Stimulated activated CD4-positive, alpha-beta T cell treated with anti-CD3 and anti-CD28 coated beads, TNF-alpha, amount 100 ng/mL, for 24 hours (primary cell): ENCODE results near the gene DAG1.

ENCODE experiments used
- DNase-seq, 3 experiments: peaks; one replicate each; pipeline ENCODE4 v3.0.0-alpha.2; 2020; ENCODE audit warnings: low read depth in 3 of 3

Gene DAG1

GRCh38 chr3:49553692-49554632 lies 83.9 kb downstream of the DAG1 start, which contains the start of gene BSN:
Gene BSN, plus strand, starts transcription at chr3:49554477. Its CDS starts 126 bp downstream, at chr3:49554603.
- DNase-seq = peak; percentile 81 to 90 (median 84)

- DNase-seq = peak in 2 of 3 experiments; percentile 13 to 57
These were observed 84.7 kb downstream of the DAG1 start for GRCh38 chr3:49554633-49555265.

GRCh38 chr3:49556500-49557275 lies 86.6 kb downstream of the DAG1 start:
- no peak for DNase-seq

GRCh38 chr3:49563040-49563578 lies 93.0 kb downstream of the DAG1 start:
- DNase-seq = no peak

- no peak for DNase-seq
These were observed 93.7 kb downstream of the DAG1 start for GRCh38 chr3:49563766-49564165.

- DNase-seq = no peak
These were observed 96.2 kb downstream of the DAG1 start for GRCh38 chr3:49566312-49566711.

GRCh38 chr3:49567406-49567805 lies 97.3 kb downstream of the DAG1 start:
- DNase-seq = no peak

- DNase-seq = no peak
These were observed 98.9 kb downstream of the DAG1 start for GRCh38 chr3:49568965-49569364.

- no peak for DNase-seq
These were observed 100.1 kb downstream of the DAG1 start for GRCh38 chr3:49570028-49570654.

GRCh38 chr3:49582177-49582576 lies 112.1 kb downstream of the DAG1 start:
- DNase-seq = no peak
